ENCODE measurements around the gene PAK1.

PAK1 gene

DNA sequence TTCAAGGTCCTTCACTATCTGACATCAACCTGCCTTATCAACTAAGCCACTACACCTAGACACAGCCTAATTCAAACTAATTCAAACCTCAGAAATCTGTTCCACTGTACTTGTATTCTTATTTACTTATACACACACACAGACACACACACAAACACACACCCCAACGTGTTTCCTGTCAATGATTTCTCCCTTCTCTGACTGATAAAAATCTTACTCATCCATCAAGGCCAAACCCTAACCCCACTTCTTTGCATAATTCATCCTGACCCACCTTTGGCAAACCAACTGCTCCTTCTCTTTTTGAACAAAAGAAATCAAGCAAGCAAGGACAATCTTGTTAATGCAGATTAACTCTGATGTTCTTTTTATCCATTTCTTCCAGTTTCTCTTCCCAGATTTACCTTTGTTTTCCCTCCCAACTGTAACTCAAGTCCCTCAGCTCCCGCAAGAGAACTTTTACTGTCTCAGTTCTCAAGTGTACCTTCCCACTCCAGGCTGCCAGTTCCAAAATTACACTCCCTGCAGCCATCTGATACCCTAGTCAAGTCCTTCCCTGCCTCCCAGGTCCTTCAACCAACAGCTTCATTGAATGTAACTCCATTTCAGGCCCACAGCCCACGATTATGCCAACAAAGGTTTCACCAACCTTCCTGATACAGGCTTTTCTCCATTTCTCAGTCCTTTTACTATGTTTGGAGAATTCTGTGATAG is 78.3 kb downstream of the PAK1 start:
- no peak for TF ChIP-seq POLR2AphosphoS5 (IDR thresholded peaks at IDR 0.05; ENCODE audit: low read depth)
- TF ChIP-seq, protein P1, sequence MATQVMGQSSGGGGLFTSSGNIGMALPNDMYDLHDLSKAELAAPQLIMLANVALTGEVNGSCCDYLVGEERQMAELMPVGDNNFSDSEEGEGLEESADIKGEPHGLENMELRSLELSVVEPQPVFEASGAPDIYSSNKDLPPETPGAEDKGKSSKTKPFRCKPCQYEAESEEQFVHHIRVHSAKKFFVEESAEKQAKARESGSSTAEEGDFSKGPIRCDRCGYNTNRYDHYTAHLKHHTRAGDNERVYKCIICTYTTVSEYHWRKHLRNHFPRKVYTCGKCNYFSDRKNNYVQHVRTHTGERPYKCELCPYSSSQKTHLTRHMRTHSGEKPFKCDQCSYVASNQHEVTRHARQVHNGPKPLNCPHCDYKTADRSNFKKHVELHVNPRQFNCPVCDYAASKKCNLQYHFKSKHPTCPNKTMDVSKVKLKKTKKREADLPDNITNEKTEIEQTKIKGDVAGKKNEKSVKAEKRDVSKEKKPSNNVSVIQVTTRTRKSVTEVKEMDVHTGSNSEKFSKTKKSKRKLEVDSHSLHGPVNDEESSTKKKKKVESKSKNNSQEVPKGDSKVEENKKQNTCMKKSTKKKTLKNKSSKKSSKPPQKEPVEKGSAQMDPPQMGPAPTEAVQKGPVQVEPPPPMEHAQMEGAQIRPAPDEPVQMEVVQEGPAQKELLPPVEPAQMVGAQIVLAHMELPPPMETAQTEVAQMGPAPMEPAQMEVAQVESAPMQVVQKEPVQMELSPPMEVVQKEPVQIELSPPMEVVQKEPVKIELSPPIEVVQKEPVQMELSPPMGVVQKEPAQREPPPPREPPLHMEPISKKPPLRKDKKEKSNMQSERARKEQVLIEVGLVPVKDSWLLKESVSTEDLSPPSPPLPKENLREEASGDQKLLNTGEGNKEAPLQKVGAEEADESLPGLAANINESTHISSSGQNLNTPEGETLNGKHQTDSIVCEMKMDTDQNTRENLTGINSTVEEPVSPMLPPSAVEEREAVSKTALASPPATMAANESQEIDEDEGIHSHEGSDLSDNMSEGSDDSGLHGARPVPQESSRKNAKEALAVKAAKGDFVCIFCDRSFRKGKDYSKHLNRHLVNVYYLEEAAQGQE (IDR thresholded peaks at IDR 0.05; ENCODE audit: insufficient replicate concordance, low read depth) = no peak
- TF ChIP-seq, protein P2, sequence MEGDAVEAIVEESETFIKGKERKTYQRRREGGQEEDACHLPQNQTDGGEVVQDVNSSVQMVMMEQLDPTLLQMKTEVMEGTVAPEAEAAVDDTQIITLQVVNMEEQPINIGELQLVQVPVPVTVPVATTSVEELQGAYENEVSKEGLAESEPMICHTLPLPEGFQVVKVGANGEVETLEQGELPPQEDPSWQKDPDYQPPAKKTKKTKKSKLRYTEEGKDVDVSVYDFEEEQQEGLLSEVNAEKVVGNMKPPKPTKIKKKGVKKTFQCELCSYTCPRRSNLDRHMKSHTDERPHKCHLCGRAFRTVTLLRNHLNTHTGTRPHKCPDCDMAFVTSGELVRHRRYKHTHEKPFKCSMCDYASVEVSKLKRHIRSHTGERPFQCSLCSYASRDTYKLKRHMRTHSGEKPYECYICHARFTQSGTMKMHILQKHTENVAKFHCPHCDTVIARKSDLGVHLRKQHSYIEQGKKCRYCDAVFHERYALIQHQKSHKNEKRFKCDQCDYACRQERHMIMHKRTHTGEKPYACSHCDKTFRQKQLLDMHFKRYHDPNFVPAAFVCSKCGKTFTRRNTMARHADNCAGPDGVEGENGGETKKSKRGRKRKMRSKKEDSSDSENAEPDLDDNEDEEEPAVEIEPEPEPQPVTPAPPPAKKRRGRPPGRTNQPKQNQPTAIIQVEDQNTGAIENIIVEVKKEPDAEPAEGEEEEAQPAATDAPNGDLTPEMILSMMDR (IDR thresholded peaks at IDR 0.05; ENCODE audit: insufficient read depth, low read length) = no peak
- no peak for TF ChIP-seq SPI1 (IDR thresholded peaks at IDR 0.05; ENCODE audit: borderline replicate concordance, low read depth)
- no peak for TF ChIP-seq GABPA (IDR thresholded peaks at IDR 0.05; ENCODE audit: low read depth)
- Histone ChIP-seq H3K4me3 (replicated peaks; ENCODE audit: insufficient read depth, low read length) (no peak overlapping the region), H3K27ac (replicated peaks) (no peak overlapping the region), H3K27me3 (ENCODE audit: insufficient read depth, poor library complexity, severe bottlenecking) (no peaks in the 10 kb centered on the region)
- DNase-seq (ENCODE audit: low read depth in 1 of 2, low spot score in 1 of 2) = no peak

DNA sequence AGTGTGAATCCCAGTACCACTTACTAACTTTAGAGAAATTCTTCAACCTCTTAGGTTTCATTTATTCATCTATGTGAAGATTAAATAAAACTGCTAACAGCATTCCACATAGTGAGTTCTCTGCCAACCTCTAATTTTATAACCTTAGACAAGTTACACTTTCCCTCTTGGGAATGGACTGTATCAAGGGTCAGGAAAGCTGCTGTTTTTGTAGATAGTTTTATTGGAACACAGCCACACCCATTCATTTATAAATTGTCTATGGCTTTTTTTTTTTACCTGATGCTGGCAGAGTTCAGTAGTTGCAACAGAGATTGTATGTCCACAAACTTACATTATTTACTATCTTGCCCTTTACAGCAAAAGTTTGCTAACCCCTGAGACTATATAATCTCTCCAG is 81.1 kb downstream of the PAK1 start:
- no peaks in the 10 kb centered on the region for H3K27me3 ChIP-seq (ENCODE audit: insufficient read depth, poor library complexity, severe bottlenecking)
- no peak for DNase-seq (ENCODE audit: low read depth in 1 of 2, low spot score in 1 of 2)
- no peak overlapping the region for H3K27ac ChIP-seq (replicated peaks)
- TF ChIP-seq, protein P1 (IDR thresholded peaks at IDR 0.05; ENCODE audit: insufficient replicate concordance, low read depth) = no peak
- TF ChIP-seq GABPA (IDR thresholded peaks at IDR 0.05; ENCODE audit: low read depth) (no peak), SPI1 (IDR thresholded peaks at IDR 0.05; ENCODE audit: borderline replicate concordance, low read depth) (no peak), POLR2AphosphoS5 (IDR thresholded peaks at IDR 0.05; ENCODE audit: low read depth) (no peak)
- TF ChIP-seq, protein P2 (IDR thresholded peaks at IDR 0.05; ENCODE audit: insufficient read depth, low read length) = no peak
- no peak overlapping the region for H3K4me3 ChIP-seq (replicated peaks; ENCODE audit: insufficient read depth, low read length)

DNA sequence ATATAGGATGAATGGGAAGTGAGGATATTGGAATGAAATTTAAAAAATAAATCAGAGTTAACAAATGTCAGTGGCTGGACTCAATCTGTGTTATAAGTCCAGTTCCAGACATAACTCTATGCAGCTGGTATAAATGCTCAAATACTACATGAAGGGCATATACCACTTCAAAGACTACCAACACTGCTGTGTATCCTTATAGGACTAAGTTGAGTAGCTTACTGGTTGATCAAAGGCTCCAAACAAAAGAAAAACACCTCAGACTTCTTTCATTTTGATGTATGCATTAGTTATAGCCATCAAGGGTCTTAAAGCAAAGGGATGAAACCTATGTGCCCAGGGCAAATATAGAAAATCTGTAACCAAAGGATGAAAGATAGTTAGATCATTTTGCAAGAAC is 86.2 kb downstream of the PAK1 start:
- no peaks in the 10 kb centered on the region for H3K27me3 ChIP-seq (ENCODE audit: insufficient read depth, poor library complexity, severe bottlenecking)
- TF ChIP-seq, protein P1 (IDR thresholded peaks at IDR 0.05; ENCODE audit: insufficient replicate concordance, low read depth) = no peak
- TF ChIP-seq SPI1 (IDR thresholded peaks at IDR 0.05; ENCODE audit: borderline replicate concordance, low read depth) (no peak), POLR2AphosphoS5 (IDR thresholded peaks at IDR 0.05; ENCODE audit: low read depth) (no peak), GABPA (IDR thresholded peaks at IDR 0.05; ENCODE audit: low read depth) (no peak)
- TF ChIP-seq, protein P2 (IDR thresholded peaks at IDR 0.05; ENCODE audit: insufficient read depth, low read length) = no peak

More for the DNA sequence above, 86.2 kb downstream of the PAK1 start:
- no peak overlapping the region for H3K27ac ChIP-seq (replicated peaks)
- no peak for DNase-seq (ENCODE audit: low read depth in 1 of 2, low spot score in 1 of 2)
- H3K4me3 ChIP-seq (replicated peaks; ENCODE audit: insufficient read depth, low read length) = no peak overlapping the region
